Small intestine (tissue), 7 donors: ENCODE results near the gene EPHA2. TPM values are rescaled to one million over a fixed set of nuclear protein-coding genes. Genes with fewer than 3 reads are reported as not detected.
"Not testable (repeated sequence)": the region's sequence is repeated elsewhere in the genome, so short reads cannot be mapped to it uniquely, and the experiment has no call there.

ENCODE experiments used
- DNase-seq, 2 donors: peaks; one replicate each; pipeline versions ENCODE4 v3.0.0 to v3.0.0-alpha.2; 2013
- FAIRE-seq: peaks from 2 replicates; lab custom pipeline; 2012; peaks lifted over from hg19 to GRCh38; lab: Jason Lieb, UNC
- H3K27ac ChIP-seq, 3 donors: one replicate each; pipeline ENCODE4 v1.5.1; 2013; ENCODE audit warnings: low read length in 2 of 3, mild to moderate bottlenecking in 2 of 3, control low read depth in 1 of 3, inconsistent platforms in 1 of 3, low read depth in 1 of 3, moderate library complexity in 1 of 3
- H3K27me3 ChIP-seq, 3 donors: one replicate each; pipeline ENCODE4 v1.6.1; 2013; ENCODE audit warnings: low read length in 3 of 3, inconsistent platforms in 1 of 3; ENCODE audit not compliant: control insufficient read depth in 3 of 3, insufficient read depth in 3 of 3
- H3K36me3 ChIP-seq, 3 donors: one replicate each; pipeline ENCODE4 v1.6.1; 2013; ENCODE audit warnings: low read length in 3 of 3, inconsistent platforms in 1 of 3, low read depth in 1 of 3, mild to moderate bottlenecking in 1 of 3, moderate library complexity in 1 of 3; ENCODE audit not compliant: control insufficient read depth in 3 of 3, insufficient read depth in 2 of 3
- H3K4me1 ChIP-seq, 3 donors: one replicate each; pipeline ENCODE4 v1.6.1; 2013; ENCODE audit warnings: low read length in 2 of 3, inconsistent platforms in 1 of 3, low read depth in 1 of 3, mild to moderate bottlenecking in 1 of 3, moderate library complexity in 1 of 3; ENCODE audit not compliant: control insufficient read depth in 3 of 3, insufficient read depth in 2 of 3
- H3K4me3 ChIP-seq, 3 donors: one replicate each; pipeline ENCODE4 v1.5.1; 2013; ENCODE audit warnings: low read length in 3 of 3, control low read depth in 1 of 3, inconsistent platforms in 1 of 3, low read depth in 1 of 3, mild to moderate bottlenecking in 1 of 3, moderate library complexity in 1 of 3
- H3K9me3 ChIP-seq, 2 donors: one replicate each; pipeline ENCODE4 v1.6.1; 2013; ENCODE audit warnings: low read depth in 1 of 2, low read length in 1 of 2; ENCODE audit not compliant: control insufficient read depth in 2 of 2, insufficient read depth in 1 of 2
- WGBS, 3 donors: extraction: QIAGEN DNeasy Blood & Tissue Kit; methylation state at CpG; one replicate each; pipeline ENCODE4 v1.1.7; 2013; 5-methylcytosine and 5-hydroxymethylcytosine counted together
- polyA plus RNA-seq, 4 donors: library from polyadenylated mRNA; stranded (reverse) in 3 of 4; unstranded in 1 of 4; fragments of 200-250 nt in 3 of 4; fragments of 120-200 nt in 1 of 4; gene quantifications; one replicate each; pipeline versions ENCODE4 v1.2.1 to v1.2.3, GENCODE V29; 2013
- donor health status: healthy with polysubstance abuse.
- donor health status: control.
- donor health status: control.
- donor health status: Bipolar disorder and iron deficiency.
- donor health status: healthy.

Gene EPHA2
- polyA plus RNA-seq, 4 donors = 12.7 to 23.8 (median 19.8) TPM

- WGBS, 3 donors = 17 to 33% (median 33%) methylated on average over 1 of the region's 1 CpG
- peaks cover 0 to 3% (median 0%) of the 10 kb centered on the region in 3 donors for H3K4me1 ChIP-seq
- no peaks in the 10 kb centered on the region for H3K9me3 ChIP-seq
- H3K27me3 ChIP-seq = no peaks in the 10 kb centered on the region
- FAIRE-seq (no peak), DNase-seq (peak in 1 of 2 donors; percentile 73)
- no peak overlapping the region for H3K27ac ChIP-seq
- H3K4me3 ChIP-seq = no peak overlapping the region
- H3K36me3 ChIP-seq = peaks cover 0 to 57% (median 0%) of the 10 kb centered on the region in 3 donors
These were observed 43.3 kb upstream of the EPHA2 start for GRCh38 chr1:16199157-16199501.

- Histone ChIP-seq H3K4me1 (peaks cover 0 to 3% (median 0%) of the 10 kb centered on the region in 3 donors), H3K4me3 (no peak overlapping the region), H3K9me3 (no peaks in the 10 kb centered on the region), H3K36me3 (peaks cover 0 to 54% (median 0%) of the 10 kb centered on the region in 3 donors), H3K27ac (no peak overlapping the region), H3K27me3 (no peaks in the 10 kb centered on the region)
- no peak for DNase-seq
- FAIRE-seq = no peak
- 91 to 94% (median 94%) methylated on average over 8 of the region's 8 CpGs for whole genome bisulfite sequencing, 3 donors
These were observed 42.7 kb upstream of the EPHA2 start for GRCh38 chr1:16198444-16199156.

GRCh38 chr1:16196874-16197273, 41.0 kb upstream of the EPHA2 start:
- peaks cover 0 to 39% (median 0%) of the 10 kb centered on the region in 3 donors for H3K36me3 ChIP-seq
- no peaks in the 10 kb centered on the region for H3K9me3 ChIP-seq
- whole genome bisulfite sequencing, 3 donors = 64 to 83% (median 70%) methylated on average over 3 of the region's 3 CpGs
- peaks cover 0 to 3% (median 0%) of the 10 kb centered on the region in 3 donors for H3K4me1 ChIP-seq
- no peaks in the 10 kb centered on the region for H3K27me3 ChIP-seq
- DNase-seq (no peak), FAIRE-seq (no peak)
- H3K4me3 ChIP-seq = no peak overlapping the region
- no peak overlapping the region for H3K27ac ChIP-seq

GRCh38 chr1:16196139-16196538, 40.3 kb upstream of the EPHA2 start:
- H3K27ac ChIP-seq, H3K27me3 ChIP-seq, H3K4me3 ChIP-seq, H3K9me3 ChIP-seq, FAIRE-seq, DNase-seq, H3K4me1 ChIP-seq: not testable (repeated sequence)
- peaks cover 0 to 32% (median 0%) of the 10 kb centered on the region in 3 donors for H3K36me3 ChIP-seq
- 91 to 92% (median 91%) methylated on average over 4 of the region's 4 CpGs for WGBS, 3 donors

- H3K4me3 ChIP-seq = no peak overlapping the region
- H3K27ac ChIP-seq = no peak overlapping the region
- peaks cover 0 to 3% (median 0%) of the 10 kb centered on the region in 3 donors for H3K4me1 ChIP-seq
- no peak for FAIRE-seq
- no peaks in the 10 kb centered on the region for H3K27me3 ChIP-seq
- peaks cover 0 to 28% (median 0%) of the 10 kb centered on the region in 3 donors for H3K36me3 ChIP-seq
- no peaks in the 10 kb centered on the region for H3K9me3 ChIP-seq
- DNase-seq = no peak
- WGBS, 3 donors = 88% methylated on average over 7 of the region's 7 CpGs
These were observed 39.6 kb upstream of the EPHA2 start for GRCh38 chr1:16195518-16195905.

GRCh38 chr1:16191916-16192546, 36.2 kb upstream of the EPHA2 start:
- Histone ChIP-seq H3K4me3 (no peak overlapping the region), H3K36me3 (peaks cover 0 to under 1% (median 0%) of the 10 kb centered on the region in 3 donors), H3K27ac (no peak overlapping the region), H3K9me3 (no peaks in the 10 kb centered on the region), H3K27me3 (no peaks in the 10 kb centered on the region), H3K4me1 (peaks cover 0 to 18% (median 0%) of the 10 kb centered on the region in 3 donors)
- FAIRE-seq = no peak
- 81 to 92% (median 90%) methylated on average over 6 of the region's 6 CpGs for WGBS, 3 donors
- DNase-seq = no peak

- no peaks in the 10 kb centered on the region for H3K27me3 ChIP-seq
- no peaks in the 10 kb centered on the region for H3K36me3 ChIP-seq
- FAIRE-seq (no peak), DNase-seq (no peak)
- no peaks in the 10 kb centered on the region for H3K9me3 ChIP-seq
- no peak overlapping the region for H3K4me3 ChIP-seq
- no peak overlapping the region for H3K27ac ChIP-seq
- peaks cover 0 to 18% (median 0%) of the 10 kb centered on the region in 3 donors for H3K4me1 ChIP-seq
- WGBS, 3 donors = 78 to 90% (median 80%) methylated on average over 1 of the region's 1 CpG
These were observed 35.4 kb upstream of the EPHA2 start for GRCh38 chr1:16191309-16191708.

- Histone ChIP-seq H3K27ac (no peak overlapping the region), H3K36me3 (no peaks in the 10 kb centered on the region), H3K4me3 (no peak overlapping the region), H3K9me3 (no peaks in the 10 kb centered on the region), H3K4me1 (peaks cover 0 to 18% (median 0%) of the 10 kb centered on the region in 3 donors), H3K27me3 (no peaks in the 10 kb centered on the region)
- no peak for FAIRE-seq
- DNase-seq = no peak
- 38 to 60% (median 52%) methylated on average over 9 of the region's 9 CpGs for WGBS, 3 donors
These were observed 34.2 kb upstream of the EPHA2 start for GRCh38 chr1:16189921-16190621.
